GM19240 (cell line): ENCODE measurements around the gene CYP4A22.
"Not testable (repeated sequence)": the region's sequence is repeated elsewhere in the genome, so short reads cannot be mapped to it uniquely, and the experiment has no call there.

ENCODE experiments used
- DNase-seq: peaks from one replicate; pipeline ENCODE4 v3.0.0; 2011; ENCODE audit warnings: low spot score; ENCODE audit not compliant: insufficient read length

The CYP4A22 gene

GRCh38 chr1:47137198-47137597 lies at the start of gene CYP4A22:
Gene CYP4A22 (plus strand): TSS chr1:47137441. CDS start chr1:47137486, 45 bp downstream.
- DNase-seq, result no peak

- DNase-seq, result not testable (repeated sequence)
Measured at GRCh38 chr1:47089356-47089755, 47.9 kb upstream of the CYP4A22 start.

- not testable (repeated sequence) for DNase-seq
Measured at GRCh38 chr1:47091476-47091875, 45.8 kb upstream of the CYP4A22 start.

GRCh38 chr1:47104816-47105215 lies 32.4 kb upstream of the CYP4A22 start:
- no peak for DNase-seq

- no peak for DNase-seq
Measured at GRCh38 chr1:47106792-47107191, 30.4 kb upstream of the CYP4A22 start.

GRCh38 chr1:47107851-47108574 lies 29.2 kb upstream of the CYP4A22 start:
- DNase-seq, result not testable (repeated sequence)

- DNase-seq, result not testable (repeated sequence)
Measured at GRCh38 chr1:47109482-47109881, 27.8 kb upstream of the CYP4A22 start.

GRCh38 chr1:47113178-47113577 lies 24.1 kb upstream of the CYP4A22 start:
- DNase-seq, result no peak

GRCh38 chr1:47121039-47121438 lies 16.2 kb upstream of the CYP4A22 start:
- DNase-seq, result not testable (repeated sequence)

- DNase-seq, result not testable (repeated sequence)
Measured at GRCh38 chr1:47124834-47125233, 12.4 kb upstream of the CYP4A22 start.

- not testable (repeated sequence) for DNase-seq
Measured at GRCh38 chr1:47126997-47127396, 10.2 kb upstream of the CYP4A22 start.

- no peak for DNase-seq
Measured at GRCh38 chr1:47128221-47128620, 9.0 kb upstream of the CYP4A22 start.

GRCh38 chr1:47128854-47129253 lies 8.4 kb upstream of the CYP4A22 start:
- DNase-seq, result not testable (repeated sequence)

GRCh38 chr1:47129489-47130230 lies 7.6 kb upstream of the CYP4A22 start:
- not testable (repeated sequence) for DNase-seq

GRCh38 chr1:47132665-47133064 lies 4.6 kb upstream of the CYP4A22 start:
- not testable (repeated sequence) for DNase-seq

GRCh38 chr1:47137925-47138615 lies 829 bp downstream of the CYP4A22 start:
- DNase-seq, result no peak

GRCh38 chr1:47140358-47140757 lies 3.1 kb downstream of the CYP4A22 start:
- not testable (repeated sequence) for DNase-seq

- DNase-seq, result not testable (repeated sequence)
Measured at GRCh38 chr1:47143654-47144053, 6.4 kb downstream of the CYP4A22 start.

GRCh38 chr1:47146495-47146894 lies 9.3 kb downstream of the CYP4A22 start:
- not testable (repeated sequence) for DNase-seq

GRCh38 chr1:47147047-47147785 lies 10.0 kb downstream of the CYP4A22 start:
- no peak for DNase-seq

GRCh38 chr1:47149162-47149561 lies 11.9 kb downstream of the CYP4A22 start:
- DNase-seq, result not testable (repeated sequence)
